HepG2 (cell line): ENCODE measurements around the gene ACER3. TPM values are rescaled to one million over a fixed set of nuclear protein-coding genes. Genes with fewer than 3 reads are reported as not detected.
A peak's percentile ranks its signal among the peaks of the same experiment; 100 is the strongest.

Source experiments
- DNMT1 ChIP-seq: sonication (generic); formaldehyde crosslinking; IDR thresholded peaks from 2 replicates; pipeline ENCODE4 v1.5.1; 2020; ENCODE audit warnings: mild to moderate bottlenecking, missing genetic modification reagents
- FOSL1 ChIP-seq: sonication (generic); formaldehyde crosslinking; IDR thresholded peaks from 2 replicates; pipeline ENCODE4 v1.9.0; 2021; ENCODE audit warnings: missing genetic modification reagents, borderline replicate concordance
- IKZF4 ChIP-seq: sonication (generic); formaldehyde crosslinking; IDR thresholded peaks from 2 replicates; pipeline ENCODE4 v1.5.1; 2020; ENCODE audit warnings: borderline replicate concordance, mild to moderate bottlenecking, low read depth, missing genetic modification reagents; ENCODE audit errors: not compliant biosample characterization
- NONO ChIP-seq, 2 experiments: fragments of 450-650 bp in 1 of 2; sonication (generic) in 1 of 2; formaldehyde crosslinking in 1 of 2; IDR thresholded peaks in 1 of 2; conservative IDR thresholded peaks in 1 of 2; 2 replicates each; pipeline versions ENCODE4 v1.6.1 to v1.8.0; 2017 to 2022; ENCODE audit warnings: mild to moderate bottlenecking in 1 of 2, missing genetic modification reagents in 1 of 2, moderate library complexity in 1 of 2
- PHF8 ChIP-seq: sonication (generic); formaldehyde crosslinking; IDR thresholded peaks from 2 replicates; pipeline ENCODE4 v1.5.0; 2020; ENCODE audit warnings: missing genetic modification reagents
- SRSF9 ChIP-seq: fragments of 200-400 bp; formaldehyde crosslinking; IDR thresholded peaks from 2 replicates; pipeline ENCODE4 v1.6.1; 2018; ENCODE audit warnings: borderline replicate concordance, mild to moderate bottlenecking, low read depth, low read length; ENCODE audit not compliant: insufficient read depth, poor library complexity, severe bottlenecking
- XRCC5 ChIP-seq: fragments of 200-400 bp; formaldehyde crosslinking; optimal IDR thresholded peaks from 2 replicates; pipeline ENCODE3; 2017; ENCODE audit warnings: mild to moderate bottlenecking, low read length
- YEATS4 ChIP-seq: sonication (generic); formaldehyde crosslinking; IDR thresholded peaks from 2 replicates; pipeline ENCODE4 v1.4.0; 2020; ENCODE audit warnings: missing genetic modification reagents, borderline replicate concordance
- ZMYM2 ChIP-seq: sonication (generic); formaldehyde crosslinking; IDR thresholded peaks from 2 replicates; pipeline ENCODE4 v1.8.0; 2022; ENCODE audit warnings: mild to moderate bottlenecking, missing genetic modification reagents
- ZNF34 ChIP-seq: sonication (generic); formaldehyde crosslinking; IDR thresholded peaks from 2 replicates; pipeline ENCODE4 v1.4.0; 2020; ENCODE audit warnings: mild to moderate bottlenecking, missing genetic modification reagents, borderline replicate concordance
- ZNF460 ChIP-seq: sonication (generic); formaldehyde crosslinking; IDR thresholded peaks from 2 replicates; pipeline ENCODE4 v1.5.1; 2020; ENCODE audit warnings: missing genetic modification reagents, mild to moderate bottlenecking, borderline replicate concordance
- polyA plus RNA-seq, 8 experiments: library from polyadenylated mRNA; depleted of rRNA in 3 of 8; stranded (reverse) in 7 of 8; unstranded in 1 of 8; fragments of >200 nt; fragmentation: Illumina TruSeq in 4 of 8; extraction: Trizol in 4 of 8; gene quantifications; 2 replicates each; pipeline versions ENCODE4 v1.2.1 to v1.2.3, GENCODE V29; 2011 to 2016; ENCODE audit warnings: low read depth in 4 of 8, missing spikeins in 1 of 8, mixed read lengths in 1 of 8; ENCODE audit not compliant: insufficient read depth in 1 of 8
- total RNA-seq, 5 experiments: library from RNA; depleted of rRNA; stranded (reverse); fragments of >200 nt; fragmentation: Illumina TruSeq; extraction: Trizol; gene quantifications; 2 replicates each; pipeline ENCODE4 v1.2.3, GENCODE V29; 2016; ENCODE audit warnings: low read depth in 1 of 5
- TF ChIP-seq, protein P1 (sequence below): sonication (generic); formaldehyde crosslinking; IDR thresholded peaks from 2 replicates; pipeline ENCODE4 v1.5.0; 2020; ENCODE audit warnings: mild to moderate bottlenecking, missing genetic modification reagents, moderate library complexity
- TF ChIP-seq, protein P2 (sequence below): sonication (generic); formaldehyde crosslinking; IDR thresholded peaks from 2 replicates; pipeline ENCODE4 v1.4.0; 2020; ENCODE audit warnings: missing genetic modification reagents
- TF ChIP-seq, protein P3 (sequence below): IDR thresholded peaks from 2 replicates; pipeline ENCODE4 v1.4.0; 2020; ENCODE audit warnings: mild to moderate bottlenecking, missing genetic modification reagents
- TF ChIP-seq, protein P4 (sequence below): sonication (generic); formaldehyde crosslinking; IDR thresholded peaks from 2 replicates; pipeline ENCODE4 v1.5.1; 2020; ENCODE audit warnings: mild to moderate bottlenecking, missing genetic modification reagents, borderline replicate concordance

Gene ACER3
- total and polyA plus RNA-seq, 2 of the 13 experiments (the other 11 are each of a cell fraction or from before 2014, with no cell fraction given), result 6.0 to 9.8 TPM

DNA sequence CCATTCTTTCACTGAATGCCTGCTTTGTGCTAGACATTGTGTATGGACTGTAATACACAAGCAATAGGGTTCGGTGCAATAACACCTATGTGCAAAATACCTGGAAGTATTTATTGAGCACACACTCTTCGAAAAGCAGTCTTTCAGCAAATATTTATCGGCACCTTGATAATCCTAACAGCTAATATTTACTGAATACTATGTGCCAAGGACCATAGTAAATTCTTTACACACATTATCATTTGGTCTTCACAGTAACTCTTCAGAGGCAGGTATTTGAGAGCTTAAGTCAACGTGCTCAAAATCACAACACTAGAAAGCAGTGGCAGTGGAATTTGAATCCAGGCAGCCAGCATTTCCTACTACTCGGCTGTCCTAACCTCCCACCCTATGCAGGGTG is 175.7 kb downstream of the ACER3 start (continued):
- TF ChIP-seq, protein P1, sequence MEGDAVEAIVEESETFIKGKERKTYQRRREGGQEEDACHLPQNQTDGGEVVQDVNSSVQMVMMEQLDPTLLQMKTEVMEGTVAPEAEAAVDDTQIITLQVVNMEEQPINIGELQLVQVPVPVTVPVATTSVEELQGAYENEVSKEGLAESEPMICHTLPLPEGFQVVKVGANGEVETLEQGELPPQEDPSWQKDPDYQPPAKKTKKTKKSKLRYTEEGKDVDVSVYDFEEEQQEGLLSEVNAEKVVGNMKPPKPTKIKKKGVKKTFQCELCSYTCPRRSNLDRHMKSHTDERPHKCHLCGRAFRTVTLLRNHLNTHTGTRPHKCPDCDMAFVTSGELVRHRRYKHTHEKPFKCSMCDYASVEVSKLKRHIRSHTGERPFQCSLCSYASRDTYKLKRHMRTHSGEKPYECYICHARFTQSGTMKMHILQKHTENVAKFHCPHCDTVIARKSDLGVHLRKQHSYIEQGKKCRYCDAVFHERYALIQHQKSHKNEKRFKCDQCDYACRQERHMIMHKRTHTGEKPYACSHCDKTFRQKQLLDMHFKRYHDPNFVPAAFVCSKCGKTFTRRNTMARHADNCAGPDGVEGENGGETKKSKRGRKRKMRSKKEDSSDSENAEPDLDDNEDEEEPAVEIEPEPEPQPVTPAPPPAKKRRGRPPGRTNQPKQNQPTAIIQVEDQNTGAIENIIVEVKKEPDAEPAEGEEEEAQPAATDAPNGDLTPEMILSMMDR (CRISPR knock-in tag), result no peak
- TF ChIP-seq FOSL1 (CRISPR knock-in tag) (no peak), ZNF460 (no peak), YEATS4 (CRISPR knock-in tag) (no peak), ZNF34 (CRISPR knock-in tag) (no peak), IKZF4 (CRISPR knock-in tag) (no peak), ZMYM2 (CRISPR knock-in tag) (no peak), NONO (IDR thresholded peaks at IDR 0.05) (no peak), NONO (CRISPR knock-in tag; conservative IDR thresholded peaks at IDR 0.05) (0 out of 2 replicates have a peak, but pooled peaks have one; percentile 55), DNMT1 (CRISPR knock-in tag) (no peak), PHF8 (no peak), XRCC5 (no peak), SRSF9 (no peak)
- TF ChIP-seq, protein P2, sequence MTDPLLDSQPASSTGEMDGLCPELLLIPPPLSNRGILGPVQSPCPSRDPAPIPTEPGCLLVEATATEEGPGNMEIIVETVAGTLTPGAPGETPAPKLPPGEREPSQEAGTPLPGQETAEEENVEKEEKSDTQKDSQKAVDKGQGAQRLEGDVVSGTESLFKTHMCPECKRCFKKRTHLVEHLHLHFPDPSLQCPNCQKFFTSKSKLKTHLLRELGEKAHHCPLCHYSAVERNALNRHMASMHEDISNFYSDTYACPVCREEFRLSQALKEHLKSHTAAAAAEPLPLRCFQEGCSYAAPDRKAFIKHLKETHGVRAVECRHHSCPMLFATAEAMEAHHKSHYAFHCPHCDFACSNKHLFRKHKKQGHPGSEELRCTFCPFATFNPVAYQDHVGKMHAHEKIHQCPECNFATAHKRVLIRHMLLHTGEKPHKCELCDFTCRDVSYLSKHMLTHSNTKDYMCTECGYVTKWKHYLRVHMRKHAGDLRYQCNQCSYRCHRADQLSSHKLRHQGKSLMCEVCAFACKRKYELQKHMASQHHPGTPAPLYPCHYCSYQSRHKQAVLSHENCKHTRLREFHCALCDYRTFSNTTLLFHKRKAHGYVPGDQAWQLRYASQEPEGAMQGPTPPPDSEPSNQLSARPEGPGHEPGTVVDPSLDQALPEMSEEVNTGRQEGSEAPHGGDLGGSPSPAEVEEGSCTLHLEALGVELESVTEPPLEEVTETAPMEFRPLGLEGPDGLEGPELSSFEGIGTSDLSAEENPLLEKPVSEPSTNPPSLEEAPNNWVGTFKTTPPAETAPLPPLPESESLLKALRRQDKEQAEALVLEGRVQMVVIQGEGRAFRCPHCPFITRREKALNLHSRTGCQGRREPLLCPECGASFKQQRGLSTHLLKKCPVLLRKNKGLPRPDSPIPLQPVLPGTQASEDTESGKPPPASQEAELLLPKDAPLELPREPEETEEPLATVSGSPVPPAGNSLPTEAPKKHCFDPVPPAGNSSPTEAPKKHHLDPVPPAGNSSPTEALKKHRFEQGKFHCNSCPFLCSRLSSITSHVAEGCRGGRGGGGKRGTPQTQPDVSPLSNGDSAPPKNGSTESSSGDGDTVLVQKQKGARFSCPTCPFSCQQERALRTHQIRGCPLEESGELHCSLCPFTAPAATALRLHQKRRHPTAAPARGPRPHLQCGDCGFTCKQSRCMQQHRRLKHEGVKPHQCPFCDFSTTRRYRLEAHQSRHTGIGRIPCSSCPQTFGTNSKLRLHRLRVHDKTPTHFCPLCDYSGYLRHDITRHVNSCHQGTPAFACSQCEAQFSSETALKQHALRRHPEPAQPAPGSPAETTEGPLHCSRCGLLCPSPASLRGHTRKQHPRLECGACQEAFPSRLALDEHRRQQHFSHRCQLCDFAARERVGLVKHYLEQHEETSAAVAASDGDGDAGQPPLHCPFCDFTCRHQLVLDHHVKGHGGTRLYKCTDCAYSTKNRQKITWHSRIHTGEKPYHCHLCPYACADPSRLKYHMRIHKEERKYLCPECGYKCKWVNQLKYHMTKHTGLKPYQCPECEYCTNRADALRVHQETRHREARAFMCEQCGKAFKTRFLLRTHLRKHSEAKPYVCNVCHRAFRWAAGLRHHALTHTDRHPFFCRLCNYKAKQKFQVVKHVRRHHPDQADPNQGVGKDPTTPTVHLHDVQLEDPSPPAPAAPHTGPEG (CRISPR knock-in tag), result no peak
- TF ChIP-seq, protein P3, sequence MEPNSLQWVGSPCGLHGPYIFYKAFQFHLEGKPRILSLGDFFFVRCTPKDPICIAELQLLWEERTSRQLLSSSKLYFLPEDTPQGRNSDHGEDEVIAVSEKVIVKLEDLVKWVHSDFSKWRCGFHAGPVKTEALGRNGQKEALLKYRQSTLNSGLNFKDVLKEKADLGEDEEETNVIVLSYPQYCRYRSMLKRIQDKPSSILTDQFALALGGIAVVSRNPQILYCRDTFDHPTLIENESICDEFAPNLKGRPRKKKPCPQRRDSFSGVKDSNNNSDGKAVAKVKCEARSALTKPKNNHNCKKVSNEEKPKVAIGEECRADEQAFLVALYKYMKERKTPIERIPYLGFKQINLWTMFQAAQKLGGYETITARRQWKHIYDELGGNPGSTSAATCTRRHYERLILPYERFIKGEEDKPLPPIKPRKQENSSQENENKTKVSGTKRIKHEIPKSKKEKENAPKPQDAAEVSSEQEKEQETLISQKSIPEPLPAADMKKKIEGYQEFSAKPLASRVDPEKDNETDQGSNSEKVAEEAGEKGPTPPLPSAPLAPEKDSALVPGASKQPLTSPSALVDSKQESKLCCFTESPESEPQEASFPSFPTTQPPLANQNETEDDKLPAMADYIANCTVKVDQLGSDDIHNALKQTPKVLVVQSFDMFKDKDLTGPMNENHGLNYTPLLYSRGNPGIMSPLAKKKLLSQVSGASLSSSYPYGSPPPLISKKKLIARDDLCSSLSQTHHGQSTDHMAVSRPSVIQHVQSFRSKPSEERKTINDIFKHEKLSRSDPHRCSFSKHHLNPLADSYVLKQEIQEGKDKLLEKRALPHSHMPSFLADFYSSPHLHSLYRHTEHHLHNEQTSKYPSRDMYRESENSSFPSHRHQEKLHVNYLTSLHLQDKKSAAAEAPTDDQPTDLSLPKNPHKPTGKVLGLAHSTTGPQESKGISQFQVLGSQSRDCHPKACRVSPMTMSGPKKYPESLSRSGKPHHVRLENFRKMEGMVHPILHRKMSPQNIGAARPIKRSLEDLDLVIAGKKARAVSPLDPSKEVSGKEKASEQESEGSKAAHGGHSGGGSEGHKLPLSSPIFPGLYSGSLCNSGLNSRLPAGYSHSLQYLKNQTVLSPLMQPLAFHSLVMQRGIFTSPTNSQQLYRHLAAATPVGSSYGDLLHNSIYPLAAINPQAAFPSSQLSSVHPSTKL, result peak; percentile 95
- TF ChIP-seq, protein P4, sequence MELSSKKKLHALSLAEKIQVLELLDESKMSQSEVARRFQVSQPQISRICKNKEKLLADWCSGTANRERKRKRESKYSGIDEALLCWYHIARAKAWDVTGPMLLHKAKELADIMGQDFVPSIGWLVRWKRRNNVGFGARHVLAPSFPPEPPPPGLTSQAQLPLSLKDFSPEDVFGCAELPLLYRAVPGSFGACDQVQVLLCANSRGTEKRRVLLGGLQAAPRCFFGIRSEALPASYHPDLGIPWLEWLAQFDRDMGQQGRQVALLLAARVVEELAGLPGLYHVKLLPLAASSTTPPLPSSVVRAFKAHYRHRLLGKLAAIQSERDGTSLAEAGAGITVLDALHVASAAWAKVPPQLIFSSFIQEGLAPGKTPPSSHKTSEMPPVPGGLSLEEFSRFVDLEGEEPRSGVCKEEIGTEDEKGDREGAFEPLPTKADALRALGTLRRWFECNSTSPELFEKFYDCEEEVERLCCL (CRISPR knock-in tag), result no peak
